GM12865 (cell line): ENCODE results near the gene TMEM121.

Experiments
- DNase-seq: peaks from one replicate; pipeline ENCODE4 v3.0.0; 2010; ENCODE audit warnings: low read depth
- H3K4me3 ChIP-seq: 2 replicates; pipeline ENCODE4 v1.5.1; 2011; ENCODE audit warnings: mild to moderate bottlenecking, low read depth, low read length, control low read depth
- CTCF ChIP-seq: IDR thresholded peaks from 2 replicates; pipeline ENCODE4 v1.5.1; 2011; ENCODE audit warnings: low read length, control low read depth, low read depth, inconsistent platforms; ENCODE audit not compliant: insufficient read depth; ENCODE audit errors: missing control alignments

Gene TMEM121

GRCh38 chr14:105500036-105500725, 26.2 kb upstream of the TMEM121 start:
- no peak for DNase-seq
- TF ChIP-seq CTCF, result no peak
- no peak overlapping the region for H3K4me3 ChIP-seq

- no peak for DNase-seq
- no peak for TF ChIP-seq CTCF
- H3K4me3 ChIP-seq, result no peak overlapping the region
Measured at GRCh38 chr14:105500726-105501101, 25.7 kb upstream of the TMEM121 start.

GRCh38 chr14:105501504-105502291, 24.7 kb upstream of the TMEM121 start:
- no peak for DNase-seq
- no peak overlapping the region for H3K4me3 ChIP-seq
- TF ChIP-seq CTCF, result no peak

GRCh38 chr14:105502446-105503295, 23.7 kb upstream of the TMEM121 start:
- H3K4me3 ChIP-seq, result no peak overlapping the region
- DNase-seq, result no peak
- no peak for TF ChIP-seq CTCF

GRCh38 chr14:105503296-105503640, 23.1 kb upstream of the TMEM121 start:
- DNase-seq, result no peak
- no peak for TF ChIP-seq CTCF
- no peak overlapping the region for H3K4me3 ChIP-seq

GRCh38 chr14:105503935-105504692, 22.3 kb upstream of the TMEM121 start:
- TF ChIP-seq CTCF, result no peak

More at GRCh38 chr14:105503935-105504692, 22.3 kb upstream of the TMEM121 start:
- DNase-seq, result no peak
- H3K4me3 ChIP-seq, result no peak overlapping the region
